CD4-positive, alpha-beta T cell (primary cell): ENCODE results near the gene ENSA. TPM values are rescaled to one million over a fixed set of nuclear protein-coding genes. Genes with fewer than 3 reads are reported as not detected.
"Not testable (repeated sequence)": the region's sequence is repeated elsewhere in the genome, so short reads cannot be mapped to it uniquely, and the experiment has no call there.

ENCODE experiments used
- ATAC-seq: fragments of 200-7000 bp; cut with Tn5 transposase; one replicate; pipeline ENCODE4 v1.10.0; 2022; ENCODE audit warnings: mild to moderate bottlenecking; ENCODE audit not compliant: poor library complexity
- CTCF ChIA-PET: fragments of 350-600 bp; sonication (Branson Sonifier 250); formaldehyde crosslinking; loops from one replicate; lab custom pipeline; 2021; ENCODE audit warnings: antibody characterized with exemption, inconsistent platforms; lab: Charles Lee
- POLR2A ChIA-PET: fragments of 350-600 bp; sonication (Branson Sonifier 250); formaldehyde crosslinking; loops from one replicate; lab custom pipeline; 2021; ENCODE audit warnings: antibody characterized with exemption, inconsistent platforms; lab: Charles Lee
- DNase-seq, 14 experiments: peaks; one replicate each; pipeline ENCODE4 v3.0.0-alpha.2; 2013 to 2020; ENCODE audit warnings: mixed read lengths in 2 of 14
- H3K27ac ChIP-seq, 2 donors: one replicate each; pipeline versions ENCODE4 v1.5.1 to v1.7.0; 2013; ENCODE audit warnings: low read length in 2 of 2, low read depth in 1 of 2, mild to moderate bottlenecking in 1 of 2
- H3K27me3 ChIP-seq, 2 experiments: 1 replicate in 1 of 2; 2 replicates in 1 of 2; pipeline versions ENCODE4 v1.6.1 to v1.7.0; 2013; ENCODE audit warnings: low read length in 2 of 2, control low read depth in 1 of 2, mild to moderate bottlenecking in 1 of 2, moderate library complexity in 1 of 2; ENCODE audit not compliant: insufficient read depth in 2 of 2, control insufficient read depth in 1 of 2
- H3K36me3 ChIP-seq: one replicate; pipeline ENCODE4 v1.6.1; 2013; ENCODE audit warnings: low read length, control low read depth; ENCODE audit not compliant: insufficient read depth
- H3K4me1 ChIP-seq: one replicate; pipeline ENCODE4 v1.6.1; 2013; ENCODE audit warnings: low read length, control low read depth; ENCODE audit not compliant: insufficient read depth
- H3K4me3 ChIP-seq: one replicate; pipeline ENCODE4 v1.5.1; 2013; ENCODE audit warnings: mild to moderate bottlenecking, low read length, moderate library complexity
- H3K9me3 ChIP-seq, 2 experiments: 1 replicate in 1 of 2; 2 replicates in 1 of 2; pipeline versions ENCODE4 v1.6.1 to v1.7.0; 2013; ENCODE audit warnings: low read length in 2 of 2, mild to moderate bottlenecking in 2 of 2, control low read depth in 1 of 2, moderate library complexity in 1 of 2; ENCODE audit not compliant: control insufficient read depth in 1 of 2, insufficient read depth in 1 of 2
- H3K27ac Mint-ChIP-seq: one replicate; pipeline ENCODE4 v1.8.0; 2020; ENCODE audit warnings: mixed read lengths
- H3K27me3 Mint-ChIP-seq: one replicate; pipeline ENCODE4 v1.8.0; 2021; ENCODE audit warnings: mixed read lengths
- H3K36me3 Mint-ChIP-seq: one replicate; pipeline ENCODE4 v1.8.0; 2021; ENCODE audit warnings: low read depth, mixed read lengths
- H3K4me1 Mint-ChIP-seq: one replicate; pipeline ENCODE4 v1.8.0; 2021; ENCODE audit warnings: low read depth, mixed read lengths
- H3K4me3 Mint-ChIP-seq: one replicate; pipeline ENCODE4 v1.8.0; 2020; ENCODE audit warnings: mild to moderate bottlenecking, mixed read lengths
- H3K9me3 Mint-ChIP-seq: one replicate; pipeline ENCODE4 v1.8.0; 2020; ENCODE audit warnings: mixed read lengths
- CTCF ChIP-seq: fragments of 200-600 bp; IDR thresholded peaks from one replicate; pipeline ENCODE4 v1.8.0; 2022; ENCODE audit warnings: antibody characterized with exemption, mild to moderate bottlenecking
- intact Hi-C, 2 experiments: fragments of 100-400 bp; cut with DNase I in 1 of 2; cut with micrococcal nuclease in 1 of 2; formaldehyde crosslinking; loops; one replicate each; pipeline versions ENCODE4 v1.15.1 to v1.9.0; 2023 to 2025; cut with DNase I, micrococcal nuclease
- total RNA-seq, 174 experiments: library from RNA in 2 of 174; stranded (reverse) in 2 of 174; gene quantifications; one replicate each; pipeline ENCODE4 v1.2.3 and lab custom pipeline; 2021 to 2026

Gene ENSA
- total RNA-seq, 2 experiments from 2014 or later, result 132 to 137 TPM

GRCh38 chr1:150596976-150597375 is 32.4 kb downstream of the ENSA start:
- Mint-ChIP-seq H3K27me3 (no peaks in the 10 kb centered on the region), H3K27ac (peak overlapping the region; percentile 37), H3K36me3 (peaks cover 18% of the 10 kb centered on the region), H3K9me3 (no peaks in the 10 kb centered on the region), H3K4me1 (peaks cover 10% of the 10 kb centered on the region), H3K4me3 (no peak overlapping the region)
- ChIA-PET CTCF (no interaction called here), POLR2A (no interaction called here)
- intact Hi-C loops, result no loop called here
- Histone ChIP-seq H3K4me3 (no peak overlapping the region), H3K4me1 (peaks cover 4% of the 10 kb centered on the region), H3K36me3 (peaks cover 10% of the 10 kb centered on the region), H3K27ac (no peak overlapping the region), H3K9me3 (no peaks in the 10 kb centered on the region), H3K27me3 (no peaks in the 10 kb centered on the region)
- DNase-seq, result no peak
- no peak for ATAC-seq
- TF ChIP-seq CTCF, result no peak

GRCh38 chr1:150596095-150596892 is 33.1 kb downstream of the ENSA start:
- no peaks in the 10 kb centered on the region for H3K9me3 ChIP-seq
- peaks cover 10% of the 10 kb centered on the region for H3K36me3 ChIP-seq
- H3K27me3 Mint-ChIP-seq, result no peaks in the 10 kb centered on the region
- H3K4me3 Mint-ChIP-seq, result no peak overlapping the region
- H3K27ac ChIP-seq, result no peak overlapping the region
- no peak for TF ChIP-seq CTCF
- ATAC-seq (no peak), DNase-seq (peak in 2 of 14 experiments; percentile 24 to 38)
- ChIA-PET POLR2A (no interaction called here), CTCF (interaction anchor here (1.4 kb wide), 1 partner anchor 35 kb away, joined by 4 read pairs; no protein-coding TSS in a partner anchor)
- H3K27ac Mint-ChIP-seq, result peak overlapping the region; percentile 37
- peaks cover 10% of the 10 kb centered on the region for H3K4me1 Mint-ChIP-seq
- H3K4me3 ChIP-seq, result no peak overlapping the region
- H3K9me3 Mint-ChIP-seq, result no peaks in the 10 kb centered on the region
- peaks cover 4% of the 10 kb centered on the region for H3K4me1 ChIP-seq
- intact Hi-C loops, result no loop called here
- H3K27me3 ChIP-seq, result no peaks in the 10 kb centered on the region
- peaks cover 18% of the 10 kb centered on the region for H3K36me3 Mint-ChIP-seq

- peaks cover 34% of the 10 kb centered on the region for H3K36me3 Mint-ChIP-seq
- ChIA-PET CTCF (interaction anchor here (0.6 kb wide), 1 partner anchor 8 kb away, joined by 3 read pairs; no protein-coding TSS in a partner anchor), POLR2A (interaction anchor here (0.7 to 5.5 kb wide), 6 partner anchors 10 to 47 kb away, joined by 3 to 30 read pairs (median 4); no protein-coding TSS in a partner anchor)
Observed at GRCh38 chr1:150582371-150582770, 47.0 kb downstream of the ENSA start.

GRCh38 chr1:150581962-150582361 is 47.5 kb downstream of the ENSA start:
- intact Hi-C loops, result loop anchor here in 1 of 2 experiments (5.0 kb wide), 1 partner anchor 220 kb away; the partner anchor contains the start of gene RPRD2
- not testable (repeated sequence) for H3K9me3 Mint-ChIP-seq, H3K4me3 Mint-ChIP-seq, H3K27me3 ChIP-seq, H3K27me3 Mint-ChIP-seq, DNase-seq, ATAC-seq, H3K27ac ChIP-seq, H3K4me3 ChIP-seq, H3K9me3 ChIP-seq
- Mint-ChIP-seq H3K36me3 (peaks cover 38% of the 10 kb centered on the region), H3K4me1 (peaks cover 23% of the 10 kb centered on the region), H3K27ac (peak overlapping the region; percentile 5)
- Histone ChIP-seq H3K36me3 (peaks cover 20% of the 10 kb centered on the region), H3K4me1 (peaks cover 13% of the 10 kb centered on the region)
- CTCF ChIA-PET, result interaction anchor here (0.6 to 14.2 kb wide), 2 partner anchors 8 to 20 kb away, joined by 3 to 183 read pairs; no protein-coding TSS in a partner anchor
- POLR2A ChIA-PET, result interaction anchor here (0.7 to 15.4 kb wide), 6 partner anchors 9 to 34 kb away, joined by 3 to 1538 read pairs (median 7); no protein-coding TSS in a partner anchor

More at GRCh38 chr1:150582371-150582770, 47.0 kb downstream of the ENSA start:
- Histone ChIP-seq H3K9me3 (no peaks in the 10 kb centered on the region), H3K36me3 (peaks cover 16% of the 10 kb centered on the region), H3K4me1 (peaks cover 13% of the 10 kb centered on the region), H3K4me3 (no peak overlapping the region), H3K27me3 (no peaks in the 10 kb centered on the region), H3K27ac (no peak overlapping the region)
- intact Hi-C loops, result loop anchor here in 1 of 2 experiments (5.0 kb wide), 1 partner anchor 220 kb away; the partner anchor contains the start of gene RPRD2
- Mint-ChIP-seq H3K27me3 (no peaks in the 10 kb centered on the region), H3K27ac (peak overlapping the region; percentile 5), H3K9me3 (no peaks in the 10 kb centered on the region), H3K4me1 (peaks cover 23% of the 10 kb centered on the region), H3K4me3 (no peak overlapping the region)
- no peak for DNase-seq
- no peak for TF ChIP-seq CTCF
- ATAC-seq, result no peak
